Ovary (tissue), 9 donors: Measurements from ENCODE around the gene GCK. TPM values are rescaled to one million over a fixed set of nuclear protein-coding genes. Genes with fewer than 3 reads are reported as not detected.

Source experiments
- DNase-seq, 5 donors: peaks; one replicate each; pipeline ENCODE4 v3.0.0-alpha.2; 2019 to 2020
- H3K27ac ChIP-seq, 2 donors: fragments of 200-600 bp; one replicate each; pipeline versions ENCODE4 v1.5.1 to v1.8.0; 2019 to 2022
- H3K27me3 ChIP-seq: fragments of 200-600 bp; one replicate; pipeline ENCODE4 v1.8.0; 2022
- H3K36me3 ChIP-seq: fragments of 200-600 bp; sonication (generic); one replicate; pipeline ENCODE4 v1.5.1; 2019
- H3K4me1 ChIP-seq: one replicate; pipeline ENCODE4 v1.8.1; 2013; ENCODE audit warnings: mild to moderate bottlenecking, moderate library complexity; ENCODE audit not compliant: insufficient read depth
- H3K4me3 ChIP-seq: fragments of 200-600 bp; sonication (generic); one replicate; pipeline ENCODE4 v1.5.1; 2017
- H3K9me3 ChIP-seq, 2 donors: fragments of 200-600 bp in 1 of 2; sonication (generic) in 1 of 2; one replicate each; pipeline versions ENCODE4 v1.5.1 to v1.8.1; 2013 to 2019; ENCODE audit warnings: mild to moderate bottlenecking in 1 of 2, moderate library complexity in 1 of 2
- CTCF ChIP-seq, 3 donors: fragments of 450-650 bp in 2 of 3; fragments of 200-600 bp in 1 of 3; IDR thresholded peaks; one replicate each; pipeline versions ENCODE4 v1.5.1 to v1.8.0; 2016 to 2022; ENCODE audit warnings: antibody characterized with exemption in 3 of 3, mild to moderate bottlenecking in 1 of 3
- EP300 ChIP-seq: sonication (generic); formaldehyde crosslinking; IDR thresholded peaks from one replicate; pipeline ENCODE4 v1.6.1; 2017; ENCODE audit warnings: antibody characterized with exemption
- POLR2A ChIP-seq: fragments of 450-650 bp; IDR thresholded peaks from one replicate; pipeline ENCODE4 v1.6.1; 2017; ENCODE audit warnings: antibody characterized with exemption, mild to moderate bottlenecking, moderate library complexity
- WGBS, 3 donors: extraction: QIAGEN DNeasy Blood & Tissue Kit in 1 of 3; methylation state at CpG; one replicate each; pipeline versions ENCODE4 v1.1.5 to v1.1.7; 2013 to 2017; 5-methylcytosine and 5-hydroxymethylcytosine counted together
- intact Hi-C, 4 donors: fragments of 100-400 bp; cut with DNase I; formaldehyde crosslinking; loops; one replicate each; pipeline versions ENCODE4 v1.11.0 to v1.15.1; 2022 to 2023
- polyA plus RNA-seq, 2 donors: library from polyadenylated mRNA; stranded (reverse); fragments of 200-250 nt in 1 of 2; fragments of 350-450 nt in 1 of 2; fragmentation: Illumina TruSeq in 1 of 2; extraction: RNeasy Lipid Tissue Mini Kit (QIAGEN cat#74804) in 1 of 2; gene quantifications; one replicate each; pipeline ENCODE4 v1.2.3, GENCODE V29; 2013 to 2014
- total RNA-seq, 7 donors: library from RNA; depleted of rRNA in 2 of 7; stranded (reverse); fragments of >200 nt in 2 of 7; fragmentation: NEBNext Ultra II Directional in 3 of 7; extraction: Animal tissue kit (Norgen Biotek cat#: 25700) in 3 of 7; gene quantifications; one replicate each; pipeline versions ENCODE4 v1.1.0 to v1.2.4, GENCODE V29; 2016 to 2023
- donor health status: DM: no; HTN: no; CAD: no; lungs with moderate emphysema.
- donor health status: DM: no; HTN: no; CAD: no.
- donor health status: Bipolar disorder and iron deficiency.
- donor health status: DM: yes; HTN: yes; CAD: no.
- donor health status: DM: no; HTN: no; CAD: no.
- donor health status: DM: yes; HTN: yes; CAD: no.

The GCK gene
- total and polyA plus RNA-seq, 9 donors, result 0.48 to 2.9 (median 1.3) TPM

GRCh38 chr7:44231088-44231487 is 41.8 kb upstream of the GCK start:
- Histone ChIP-seq H3K9me3 (no peaks in the 10 kb centered on the region), H3K4me3 (no peak overlapping the region), H3K27ac (no peak overlapping the region), H3K4me1 (no peaks in the 10 kb centered on the region), H3K27me3 (no peaks in the 10 kb centered on the region), H3K36me3 (no peaks in the 10 kb centered on the region)
- TF ChIP-seq POLR2A (no peak), EP300 (no peak), CTCF (IDR thresholded peaks at IDR 0.05) (no peak)
- intact Hi-C loops, result loop anchor here in 1 of 4 donors (10.0 kb wide), 1 partner anchor 244 kb away; no protein-coding TSS in a partner anchor
- no peak for DNase-seq
- 86 to 89% (median 89%) methylated on average over 10 to 12 of the region's 12 CpGs for WGBS, 3 donors

- no peaks in the 10 kb centered on the region for H3K9me3 ChIP-seq
These were observed 41.0 kb upstream of the GCK start for GRCh38 chr7:44230286-44230685.

GRCh38 chr7:44229546-44230105 is 40.4 kb upstream of the GCK start:
- intact Hi-C loops, result loop anchor here in 1 of 4 donors (10.0 kb wide), 1 partner anchor 245 kb away; no protein-coding TSS in a partner anchor
- Histone ChIP-seq H3K4me3 (no peak overlapping the region), H3K9me3 (no peaks in the 10 kb centered on the region), H3K27me3 (no peaks in the 10 kb centered on the region), H3K36me3 (no peaks in the 10 kb centered on the region), H3K4me1 (no peaks in the 10 kb centered on the region), H3K27ac (no peak overlapping the region)
- no peak for DNase-seq
- WGBS, 3 donors, result 71 to 77% (median 72%) methylated on average over 11 of the region's 11 CpGs
- no peak for TF ChIP-seq POLR2A
- TF ChIP-seq EP300, result no peak
- TF ChIP-seq CTCF (IDR thresholded peaks at IDR 0.05), result no peak

More at GRCh38 chr7:44230286-44230685, 41.0 kb upstream of the GCK start:
- intact Hi-C loops, result loop anchor here in 1 of 4 donors (10.0 kb wide), 1 partner anchor 245 kb away; no protein-coding TSS in a partner anchor
- no peak overlapping the region for H3K27ac ChIP-seq
- H3K36me3 ChIP-seq, result no peaks in the 10 kb centered on the region
- no peak overlapping the region for H3K4me3 ChIP-seq
- no peaks in the 10 kb centered on the region for H3K4me1 ChIP-seq
- TF ChIP-seq EP300, result no peak
- TF ChIP-seq CTCF (IDR thresholded peaks at IDR 0.05), result no peak
- TF ChIP-seq POLR2A, result no peak
- no peak for DNase-seq
- 80 to 84% (median 80%) methylated on average over 7 of the region's 7 CpGs for WGBS, 3 donors
- no peaks in the 10 kb centered on the region for H3K27me3 ChIP-seq

- H3K4me1 ChIP-seq, result no peaks in the 10 kb centered on the region
- no peak overlapping the region for H3K4me3 ChIP-seq
- 76 to 81% (median 77%) methylated on average over 26 to 29 of the region's 29 CpGs for WGBS, 3 donors
- no peaks in the 10 kb centered on the region for H3K36me3 ChIP-seq
- intact Hi-C loops, result no loop called here
- no peak for DNase-seq
- H3K9me3 ChIP-seq, result no peaks in the 10 kb centered on the region
- no peak overlapping the region for H3K27ac ChIP-seq
- H3K27me3 ChIP-seq, result no peaks in the 10 kb centered on the region
- TF ChIP-seq CTCF (IDR thresholded peaks at IDR 0.05) (no peak), EP300 (no peak), POLR2A (no peak)
These were observed 39.5 kb upstream of the GCK start for GRCh38 chr7:44228571-44229350.
